HTR-8/SVneo (cell line): ENCODE measurements around the gene PTCH1.
A peak's percentile ranks its signal among the peaks of the same experiment; 100 is the strongest.

Experiments used
- DNase-seq: peaks from one replicate; pipeline ENCODE4 v3.0.0; 2011; ENCODE audit warnings: low spot score, mixed read lengths; ENCODE audit not compliant: insufficient read length
- FAIRE-seq: peaks from 2 replicates; lab custom pipeline; 2011; peaks lifted over from hg19 to GRCh38; lab: Jason Lieb, UNC

PTCH1 gene

DNA sequence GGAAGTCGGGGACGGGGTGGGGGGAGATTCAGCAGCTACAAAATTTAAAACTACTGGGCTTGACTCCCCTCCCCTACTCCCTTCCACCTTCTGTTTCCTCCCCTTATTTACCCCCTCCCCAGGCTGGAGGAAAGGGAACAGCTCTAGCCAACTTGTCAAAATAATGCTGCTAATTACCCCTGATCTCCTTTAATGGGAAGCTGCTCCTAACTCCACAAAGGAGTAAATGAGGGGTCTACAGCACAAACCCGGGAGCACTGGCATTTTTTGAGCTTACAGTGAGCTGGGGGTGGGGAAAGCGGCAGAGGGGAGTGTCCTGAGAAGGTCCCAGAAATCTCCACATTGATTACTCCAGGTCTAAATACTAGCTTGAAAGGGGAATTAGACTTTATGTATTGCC is 3.1 kb downstream of the PTCH1 start:
- FAIRE-seq (no peak), DNase-seq (no peak)

DNA sequence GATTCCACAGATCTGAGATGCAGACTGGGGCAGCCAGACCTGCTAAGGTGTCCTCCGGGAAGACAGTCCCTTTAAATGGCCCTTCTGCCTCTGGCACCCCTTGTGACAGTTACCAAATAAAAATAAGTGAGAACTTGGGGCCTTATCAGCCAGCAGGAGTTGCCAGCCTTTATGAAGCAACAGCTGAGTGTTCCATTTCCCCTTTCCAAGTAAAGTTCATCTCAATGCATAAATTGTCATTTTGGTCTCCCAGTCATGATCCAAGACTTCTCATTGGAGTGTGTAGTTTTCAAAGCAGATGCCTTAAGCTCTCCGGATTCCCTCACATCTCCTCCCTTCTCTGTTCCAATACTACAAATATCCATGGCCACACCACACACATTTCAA is 4.1 kb downstream of the PTCH1 start:
- DNase-seq (no peak), FAIRE-seq (no peak)

DNA sequence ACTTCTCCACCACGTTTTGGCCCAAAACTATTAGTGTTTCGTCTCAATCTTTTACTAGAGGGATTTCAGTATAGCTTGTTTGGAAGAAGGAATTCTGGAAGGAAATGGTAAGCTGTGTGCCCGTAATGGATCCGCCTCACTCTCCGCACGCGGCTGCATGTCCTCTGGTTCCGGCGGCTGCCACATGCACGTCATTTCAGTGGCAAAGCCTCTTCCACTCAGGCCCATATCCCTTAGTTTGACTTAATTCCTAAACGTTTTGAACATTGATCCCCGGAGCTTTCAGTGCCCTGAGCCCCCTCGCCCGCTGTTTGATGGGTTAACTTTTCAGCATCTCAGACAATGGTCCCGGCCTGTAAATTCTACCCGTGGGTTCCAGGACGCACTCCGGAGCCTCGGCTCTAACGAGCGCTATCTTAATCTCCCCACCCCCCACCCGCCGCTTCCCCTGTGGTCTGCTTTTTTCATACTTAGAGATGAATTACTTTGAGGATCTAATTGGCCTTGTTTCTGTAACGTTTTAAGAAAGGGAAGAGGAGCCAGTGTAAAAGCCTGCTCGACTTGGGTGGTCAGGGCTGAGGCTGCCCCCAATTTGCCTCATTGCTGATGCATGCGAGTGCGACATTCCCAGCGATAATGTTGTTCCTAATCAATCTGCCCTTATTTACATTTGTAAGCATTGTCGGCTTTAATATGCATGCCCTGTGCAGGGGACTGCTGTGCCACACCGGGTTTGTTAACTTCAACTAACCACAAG is 4.6 kb downstream of the PTCH1 start:
- FAIRE-seq (no peak), DNase-seq (no peak)

DNA sequence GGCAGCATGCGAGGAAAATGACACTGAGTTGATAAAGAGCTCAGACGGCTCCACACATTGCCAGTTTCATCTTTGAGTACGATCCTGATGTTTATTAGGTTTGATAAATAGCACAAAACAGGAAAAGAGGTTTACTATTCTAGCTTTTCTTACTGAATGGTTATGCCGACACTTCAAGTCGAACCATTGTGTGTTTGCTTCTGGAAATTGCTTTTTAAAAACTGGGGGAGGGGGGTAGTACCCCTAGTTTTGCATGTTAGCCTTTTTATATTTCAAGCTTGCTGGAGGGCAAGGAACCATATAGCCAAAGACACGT is 5.2 kb downstream of the PTCH1 start:
- no peak for FAIRE-seq
- DNase-seq = no peak

DNA sequence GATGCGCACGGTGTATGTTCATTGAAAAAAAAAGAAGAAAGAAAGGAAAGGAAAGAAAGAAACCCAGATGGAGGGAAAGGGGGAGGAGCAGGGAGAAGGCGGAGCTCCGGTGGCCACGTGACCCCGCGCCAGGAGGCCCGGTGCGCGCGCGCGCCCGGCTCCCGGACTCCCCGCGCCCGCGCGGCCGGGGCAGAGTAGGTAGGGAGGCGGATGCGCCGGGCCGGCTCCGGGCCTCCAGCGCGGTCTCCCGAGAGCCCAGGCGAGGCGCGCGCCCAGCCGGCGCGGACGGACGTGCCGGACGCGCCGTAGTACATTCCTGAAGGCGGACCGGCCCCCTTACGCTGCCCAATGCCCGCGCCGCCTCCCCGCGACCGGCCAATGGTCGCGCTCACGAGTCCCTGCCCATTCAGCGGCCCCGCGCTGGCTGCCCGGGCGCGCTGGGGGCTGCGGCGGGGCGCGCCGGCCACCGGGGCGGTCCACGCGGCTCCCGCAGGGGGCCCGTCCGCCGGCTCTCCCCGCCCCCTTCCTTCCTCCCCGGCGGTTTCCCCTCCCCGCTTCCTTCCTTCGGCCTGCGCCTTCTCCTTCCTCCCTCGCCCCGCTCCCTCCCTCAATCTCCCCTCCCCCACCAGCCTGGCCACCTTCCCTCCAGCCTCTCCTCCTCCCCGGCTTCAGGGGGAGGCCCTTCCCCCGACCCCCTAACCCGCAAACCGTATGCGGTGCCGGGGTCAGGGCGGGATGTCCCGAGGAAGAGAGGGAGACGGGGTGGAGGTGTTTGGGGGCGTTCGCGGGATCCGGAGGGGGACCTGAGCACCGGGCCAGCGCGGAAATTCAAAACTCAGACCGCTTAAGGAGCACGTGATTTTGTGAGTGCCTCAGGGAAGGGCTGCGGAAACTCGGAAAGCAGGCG is 5.8 kb downstream of the PTCH1 start:
- FAIRE-seq (peak; percentile 48), DNase-seq (peak; percentile 81)

DNA sequence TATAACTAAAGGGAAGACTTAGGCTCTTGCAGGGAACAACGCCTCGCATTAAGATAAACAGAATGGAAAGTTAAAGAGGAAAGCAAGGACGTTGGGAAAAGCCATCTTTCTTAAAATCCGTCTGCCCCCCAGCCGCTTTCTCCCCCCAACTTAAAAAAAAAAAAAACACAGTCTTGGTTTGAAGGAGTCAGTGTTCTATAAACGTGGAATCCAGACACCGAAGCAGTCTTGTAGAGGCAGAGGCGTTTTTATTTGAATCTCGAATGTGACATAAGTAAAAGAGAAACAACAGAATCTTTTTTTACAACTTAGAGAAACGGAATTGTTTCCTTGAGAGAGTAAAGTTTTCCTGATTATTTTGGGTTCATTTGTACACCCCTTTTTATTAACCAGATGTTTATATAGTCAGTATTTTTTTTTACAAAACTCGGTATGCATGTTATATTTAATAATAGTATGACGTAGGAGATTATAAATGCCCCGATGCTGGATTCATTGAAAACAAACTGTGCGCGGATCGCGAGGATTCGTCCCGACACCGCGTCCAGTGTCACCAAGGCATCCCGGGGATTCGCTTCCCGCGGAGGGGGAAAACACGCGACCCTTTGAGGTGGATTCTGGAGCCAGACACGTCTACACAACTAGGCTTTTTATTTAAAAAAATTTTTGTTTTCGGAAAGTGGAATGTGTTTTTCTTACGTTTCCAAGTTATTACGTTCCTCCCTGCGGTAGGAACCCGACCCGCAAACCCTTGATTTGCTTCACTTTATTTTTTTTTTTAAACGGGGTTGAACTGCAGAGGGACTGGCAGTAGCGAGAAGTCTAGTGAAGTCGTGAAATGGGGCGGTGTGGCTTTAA is 6.7 kb downstream of the PTCH1 start:
- no peak for DNase-seq

DNA sequence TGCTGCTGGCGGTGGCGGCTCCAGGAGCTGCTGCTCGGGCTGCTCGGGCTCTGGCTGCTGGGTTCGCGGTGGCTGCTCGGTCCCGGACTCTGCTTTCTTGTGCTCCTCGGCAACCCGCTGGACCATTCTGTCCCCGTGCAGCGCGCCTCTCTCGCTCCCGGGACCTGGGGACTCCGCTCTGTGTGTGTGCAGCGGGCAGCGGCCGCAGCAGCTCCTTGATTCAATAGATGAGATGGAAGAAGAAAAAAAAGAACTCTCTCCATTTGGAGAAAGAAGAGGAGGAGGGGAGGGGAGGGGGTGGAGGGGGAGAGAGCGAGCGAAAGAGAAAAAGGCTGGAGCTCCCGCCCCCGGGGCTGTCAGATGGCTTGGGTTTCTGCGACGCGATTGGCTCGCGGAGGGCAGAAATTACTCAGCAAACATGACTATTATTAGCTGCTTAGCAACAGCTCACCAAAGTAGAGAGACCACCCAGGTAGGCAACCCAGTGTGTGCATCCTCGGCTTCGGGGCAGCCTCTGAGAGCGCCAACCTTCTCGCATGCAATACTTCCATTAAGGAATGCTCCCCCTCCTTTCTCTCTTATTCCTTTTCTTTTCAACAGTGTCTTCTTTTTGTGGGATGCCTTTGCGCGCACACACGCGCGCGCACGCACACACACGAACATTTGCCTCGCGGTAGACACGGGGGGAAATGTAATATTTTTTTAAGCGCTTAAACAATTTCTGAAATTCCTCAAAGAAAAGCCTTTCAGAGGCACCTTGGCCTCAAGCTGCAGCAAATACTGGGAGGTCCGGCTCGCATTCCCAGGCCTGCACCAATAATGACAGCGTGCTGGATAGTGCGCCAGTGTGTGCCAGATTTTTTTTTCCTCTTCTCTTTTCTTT is 7.6 kb downstream of the PTCH1 start:
- DNase-seq = no peak
- FAIRE-seq = no peak

More for the DNA sequence above, 6.7 kb downstream of the PTCH1 start:
- no peak for FAIRE-seq

DNA sequence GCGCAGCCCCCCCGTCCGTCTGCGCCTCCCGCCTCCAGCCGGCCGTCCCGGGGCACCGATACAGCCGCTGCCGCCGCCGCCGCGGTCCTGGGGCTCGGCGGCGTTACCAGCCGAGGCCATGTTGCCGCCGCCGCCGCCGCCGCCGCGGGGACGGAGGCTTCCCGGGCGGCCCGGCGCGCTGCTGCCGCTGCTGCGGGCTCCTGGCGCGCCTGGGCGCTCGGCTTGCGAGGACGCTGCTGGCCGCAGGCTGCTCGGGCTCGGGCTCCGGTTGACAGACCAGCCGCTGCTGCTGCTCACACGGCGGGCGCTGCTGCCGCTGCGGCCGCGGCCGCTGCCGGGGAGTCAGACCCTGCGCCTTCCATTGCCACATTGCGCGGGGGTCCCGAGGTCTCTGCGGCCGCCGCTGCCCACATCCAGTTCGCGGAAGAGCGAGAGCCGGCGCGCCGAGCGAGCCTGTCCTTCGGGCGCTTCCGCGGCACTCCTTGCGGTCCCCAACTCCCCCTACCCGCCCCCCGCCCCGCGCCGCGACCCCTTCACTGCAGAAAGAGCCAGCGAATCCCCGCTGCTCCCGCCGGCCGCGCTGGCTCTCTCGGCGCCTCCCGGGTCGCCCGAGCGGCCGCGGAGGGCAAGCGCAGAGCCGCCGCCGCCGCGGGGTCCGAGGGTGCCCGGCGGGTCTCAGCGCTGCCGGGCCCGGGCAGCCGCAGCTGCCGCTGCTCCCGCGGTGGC is 8.4 kb downstream of the PTCH1 start:
- DNase-seq = no peak
- no peak for FAIRE-seq

DNA sequence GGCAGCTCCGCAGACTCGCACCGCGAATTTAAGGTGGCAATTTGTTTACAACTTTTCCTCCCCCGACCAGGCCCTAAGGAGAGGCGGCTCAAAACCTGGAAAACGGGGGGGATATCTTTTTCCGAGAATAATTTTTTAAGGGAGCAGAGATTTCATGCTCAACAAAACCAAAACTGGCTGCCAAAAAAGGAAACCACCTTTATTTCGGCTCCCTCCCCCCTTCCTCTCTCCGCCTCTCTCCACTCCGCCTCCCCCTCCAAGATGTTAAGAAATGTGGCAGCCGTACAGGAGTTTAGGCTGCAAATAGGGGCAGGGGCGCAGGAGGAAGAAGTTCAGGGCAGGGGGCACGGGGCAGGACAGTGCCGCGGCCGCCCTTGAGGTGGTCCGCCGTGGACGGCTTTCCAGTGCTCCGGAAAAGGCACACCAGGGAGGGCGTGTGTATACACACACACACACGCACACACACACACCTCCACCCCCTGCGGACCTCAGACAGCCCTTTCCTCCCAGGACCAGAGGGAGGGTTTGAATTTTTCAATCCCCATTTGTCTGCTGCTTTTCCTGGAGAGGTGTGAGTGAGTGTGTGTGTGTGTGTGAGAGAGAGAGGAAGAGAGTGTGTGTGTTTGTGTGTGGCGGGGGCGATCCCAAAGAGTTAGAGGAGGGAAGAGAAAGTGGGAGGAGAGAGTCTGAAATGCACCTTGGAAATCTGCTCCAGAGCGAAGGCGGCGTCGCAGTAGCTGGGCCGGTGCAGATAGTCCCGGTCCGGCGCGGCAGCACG is 9.1 kb downstream of the PTCH1 start:
- FAIRE-seq = no peak
- DNase-seq = no peak

DNA sequence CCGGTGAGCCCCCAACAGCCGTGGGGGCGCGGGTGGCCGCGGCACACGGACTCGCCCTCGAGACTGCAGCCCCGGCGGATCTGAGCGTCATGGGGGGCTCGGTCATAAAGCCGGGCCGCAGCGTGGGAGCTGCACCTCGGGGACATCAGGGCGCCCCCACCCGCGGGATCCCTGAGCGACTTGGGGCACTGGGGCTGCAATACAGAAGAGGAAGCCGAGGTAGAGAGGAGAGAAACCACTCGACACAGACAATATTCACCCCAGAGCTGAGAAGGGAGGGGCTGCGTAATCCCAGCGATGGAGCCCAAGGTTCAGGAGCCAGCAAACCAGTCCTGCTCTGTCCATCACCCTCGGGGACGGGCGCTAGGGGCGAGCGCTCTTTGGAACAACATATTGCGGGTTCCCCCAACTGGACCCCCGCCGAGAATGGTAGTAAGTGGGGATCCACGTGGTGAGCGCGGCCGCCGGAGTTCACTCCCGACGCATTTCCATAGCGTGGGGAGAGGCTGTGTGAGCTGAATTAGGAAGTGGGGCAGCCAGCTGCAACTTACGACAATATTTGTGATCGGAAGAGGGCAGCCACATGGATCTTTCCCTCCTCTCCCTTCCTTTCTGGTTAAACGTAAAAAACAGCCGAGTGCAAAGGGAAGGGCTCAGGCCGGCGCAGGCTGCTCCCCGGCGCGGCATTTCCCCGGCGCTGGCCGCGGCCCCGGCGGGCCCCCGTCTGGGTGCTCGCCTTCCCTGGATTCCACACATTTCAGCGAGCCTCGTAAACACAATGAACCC is 9.9 kb downstream of the PTCH1 start:
- DNase-seq (no peak), FAIRE-seq (no peak)

DNA sequence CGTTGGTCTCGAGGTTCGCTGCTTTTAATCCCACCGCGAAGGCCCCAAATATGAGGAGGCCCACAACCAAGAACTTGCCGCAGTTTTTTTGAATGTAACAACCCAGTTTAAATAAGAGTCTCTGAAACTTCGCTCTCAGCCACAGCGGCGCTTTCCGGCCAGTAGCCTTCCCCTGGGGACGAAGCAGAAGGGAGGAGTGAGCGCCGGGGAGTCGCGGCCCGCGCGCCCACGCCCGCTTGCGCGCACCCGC is 10.4 kb downstream of the PTCH1 start:
- FAIRE-seq (no peak), DNase-seq (no peak)

DNA sequence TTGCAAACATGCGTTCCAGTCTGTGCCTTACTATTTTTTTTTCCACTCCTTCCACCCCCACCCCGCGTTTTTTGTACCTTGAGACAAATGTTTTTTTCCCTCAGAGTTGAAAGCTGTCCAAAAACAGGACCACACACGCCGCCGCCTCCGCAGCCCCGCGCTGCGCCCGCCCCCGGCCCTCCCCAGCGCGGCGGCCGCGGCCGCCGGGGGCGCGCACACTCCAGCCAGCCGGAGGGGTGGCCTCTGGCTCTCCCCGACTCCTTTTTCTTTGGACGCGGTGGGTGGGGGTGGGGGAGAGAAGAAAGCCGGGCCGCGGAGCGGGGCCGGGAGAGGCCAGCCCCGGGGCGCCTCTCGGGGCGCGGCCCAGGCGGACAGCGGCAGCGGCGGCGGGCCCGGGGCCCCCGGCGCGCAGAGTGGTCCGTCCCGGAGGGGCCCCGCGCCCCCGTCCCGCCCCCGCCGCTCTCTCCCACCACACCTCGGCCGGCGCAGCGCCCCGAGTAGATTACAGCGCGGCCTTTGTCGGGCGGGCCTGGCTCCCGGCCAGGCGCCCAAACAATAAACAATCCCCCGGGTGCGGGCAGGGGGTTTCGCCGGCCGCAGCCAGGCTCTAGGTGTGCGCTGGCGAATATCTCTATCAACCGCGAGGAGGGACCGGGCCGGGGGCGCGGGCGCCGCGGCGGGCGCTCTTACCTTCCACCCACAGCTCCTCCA is 10.9 kb downstream of the PTCH1 start:
- no peak for FAIRE-seq
- no peak for DNase-seq

DNA sequence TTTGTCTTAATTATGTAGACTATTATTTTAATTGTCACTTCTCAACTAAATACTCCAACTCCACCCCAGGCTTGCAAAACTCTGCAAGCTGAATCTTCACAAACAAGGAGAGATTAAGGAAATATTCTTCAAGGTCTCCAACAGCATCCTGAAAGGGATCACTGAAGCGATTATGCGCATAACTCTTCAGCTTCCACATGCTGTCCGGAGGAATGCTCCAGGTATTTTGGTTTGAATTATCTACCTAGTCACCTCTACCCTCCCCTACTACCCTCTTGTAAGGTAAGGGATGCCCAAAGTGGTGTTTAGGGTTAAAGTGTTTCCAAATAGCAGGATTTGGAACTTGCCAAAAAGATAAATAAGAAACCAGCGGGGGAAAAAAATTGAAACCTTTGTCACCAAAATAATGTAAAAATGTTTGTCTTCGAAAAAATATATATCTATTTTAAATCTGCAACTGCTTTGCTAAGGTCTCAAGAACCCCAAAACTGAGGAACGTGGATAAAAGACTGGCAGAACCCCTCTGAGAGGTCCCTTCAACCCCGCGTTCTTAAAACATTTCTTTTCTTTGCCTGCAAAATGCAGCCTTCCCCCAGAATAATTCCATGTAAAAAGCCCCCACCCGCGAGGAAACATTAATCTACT is 11.6 kb downstream of the PTCH1 start:
- DNase-seq (no peak), FAIRE-seq (no peak)

DNA sequence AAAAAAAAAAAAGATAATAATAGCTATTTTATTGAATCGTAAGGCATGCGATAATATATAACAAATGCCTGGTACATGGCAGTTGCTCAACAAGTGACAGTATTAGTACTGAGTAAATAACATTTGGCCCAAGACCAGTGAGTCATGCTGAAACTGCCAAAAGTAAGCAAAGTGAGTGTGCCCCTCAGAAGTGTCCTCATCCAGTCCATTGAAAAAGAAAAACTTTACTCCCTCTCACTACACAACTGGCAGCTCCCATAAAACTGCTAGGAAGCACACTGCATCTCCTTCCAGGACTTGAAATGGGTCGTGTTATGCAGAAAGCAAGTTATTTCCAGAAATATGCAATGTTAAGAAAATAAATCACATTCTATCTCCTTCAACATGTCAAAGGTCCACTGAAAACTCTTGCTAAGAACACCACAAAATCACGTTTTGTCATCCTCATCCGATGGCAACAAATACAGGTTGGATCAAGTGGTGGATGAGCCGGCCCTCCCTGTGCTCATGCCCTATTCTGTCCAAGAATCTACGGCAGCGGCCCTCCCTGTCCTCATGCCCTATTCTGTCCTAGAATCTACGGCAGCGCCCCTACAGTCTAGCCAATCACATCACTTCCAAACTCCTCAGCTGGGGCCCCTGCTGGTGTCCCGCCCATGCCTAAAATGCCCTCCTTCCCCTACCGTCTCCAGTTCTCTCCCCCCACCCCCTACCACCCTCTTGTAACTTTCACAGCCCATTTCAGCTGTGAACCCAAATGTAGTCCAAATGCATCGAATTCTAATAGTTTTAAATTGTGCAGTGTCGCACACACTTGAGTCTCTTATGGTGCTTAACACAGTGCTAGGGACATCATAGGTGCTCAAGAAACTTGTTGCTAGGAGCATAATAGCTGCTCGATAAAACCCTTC is 12.5 kb downstream of the PTCH1 start:
- DNase-seq = no peak
- FAIRE-seq = no peak

DNA sequence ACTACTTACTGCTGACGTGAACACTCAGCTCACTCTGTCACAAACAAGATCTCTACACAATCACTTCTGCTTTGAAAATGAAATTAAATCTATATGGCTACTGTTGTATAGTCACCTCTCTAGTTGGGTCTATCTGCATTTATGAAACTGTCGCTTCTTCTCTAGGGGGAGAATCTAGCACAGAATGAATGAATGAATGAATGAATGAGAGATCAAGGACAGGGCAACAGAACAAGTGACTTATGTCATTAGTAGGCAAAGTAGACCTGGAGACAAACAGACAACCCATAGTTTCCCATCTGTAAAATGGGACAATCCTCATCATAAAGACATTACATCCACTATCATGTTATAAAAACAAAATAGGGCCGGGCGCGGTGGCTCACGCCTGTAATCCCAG is 13.4 kb downstream of the PTCH1 start:
- no peak for DNase-seq
- no peak for FAIRE-seq

DNA sequence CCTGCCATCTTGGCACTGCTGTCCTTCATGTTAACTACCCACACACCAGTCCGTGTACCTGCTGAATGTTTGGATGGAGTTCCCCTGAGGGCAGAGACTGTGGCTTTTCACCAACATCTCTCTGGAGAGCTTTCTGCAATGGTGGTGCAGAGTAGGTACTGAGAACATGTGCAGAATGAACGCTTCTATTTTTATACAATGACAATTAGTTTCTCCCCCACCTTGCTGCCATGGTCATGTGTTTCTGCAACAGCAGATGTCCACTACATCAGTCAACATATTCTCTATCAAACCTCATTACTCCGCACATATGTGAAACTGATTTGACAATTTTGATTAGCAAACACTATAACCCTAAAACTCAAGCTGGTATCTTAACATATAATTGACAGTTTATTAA is 14.5 kb downstream of the PTCH1 start:
- DNase-seq = no peak
- no peak for FAIRE-seq
